Neural cell (in vitro differentiated cells): ENCODE measurements around the gene SLC25A42. TPM values are rescaled to one million over a fixed set of nuclear protein-coding genes. Genes with fewer than 3 reads are reported as not detected.

Experiments used
- H2AFZ ChIP-seq: fragments of 200-600, 300-800 bp; sonication (generic), shearing (Covaris generic); 2 replicates; pipeline ENCODE4 v1.6.0; 2014; ENCODE audit warnings: low read depth, mild to moderate bottlenecking, antibody characterized with exemption, low read length, moderate library complexity
- H3F3A ChIP-seq: fragments of 200-600 bp; shearing (Covaris generic); 2 replicates; pipeline ENCODE4 v1.6.1; 2016; ENCODE audit warnings: mild to moderate bottlenecking, moderate library complexity, mixed read lengths, antibody characterized with exemption, low read length; ENCODE audit not compliant: insufficient read depth, poor library complexity, severe bottlenecking
- H3K27ac ChIP-seq: fragments of 200-600, 300-800 bp; sonication (generic), shearing (Covaris generic); 2 replicates; pipeline ENCODE4 v1.5.1; 2014; ENCODE audit warnings: mild to moderate bottlenecking, low read length, moderate library complexity
- H3K27me3 ChIP-seq: fragments of 300-800, 200-600 bp; sonication (generic), shearing (Covaris generic); 2 replicates; pipeline ENCODE4 v1.6.0; 2014; ENCODE audit warnings: mild to moderate bottlenecking, low read depth, low read length, moderate library complexity; ENCODE audit not compliant: insufficient read depth
- H3K36me3 ChIP-seq: fragments of 300-800, 200-600 bp; sonication (generic), shearing (Covaris generic); 2 replicates; pipeline ENCODE4 v1.5.1; 2014; ENCODE audit warnings: mild to moderate bottlenecking, antibody characterized with exemption, low read length, moderate library complexity; ENCODE audit not compliant: insufficient read depth
- H3K4me2 ChIP-seq: fragments of 300-800, 200-600 bp; sonication (generic), shearing (Covaris generic); 2 replicates; pipeline ENCODE4 v1.6.0; 2014; ENCODE audit warnings: mild to moderate bottlenecking, low read length
- H3K4me3 ChIP-seq: fragments of 300-800, 200-600 bp; sonication (generic), shearing (Covaris generic); 2 replicates; pipeline ENCODE4 v1.5.1; 2014; ENCODE audit warnings: mild to moderate bottlenecking, low read length, moderate library complexity
- H3K79me2 ChIP-seq: fragments of 200-600 bp; shearing (Covaris generic); replicated peaks from 2 replicates; pipeline ENCODE4 v1.6.0; 2014; ENCODE audit warnings: mild to moderate bottlenecking, low read length, moderate library complexity; ENCODE audit not compliant: insufficient read depth
- H3K9ac ChIP-seq: fragments of 300-800, 200-600 bp; sonication (generic), shearing (Covaris generic); 2 replicates; pipeline ENCODE4 v1.6.1; 2016; ENCODE audit warnings: mild to moderate bottlenecking, low read length, mixed read lengths
- H3K9me2 ChIP-seq: fragments of 200-600 bp; shearing (Covaris generic); 2 replicates; pipeline ENCODE4 v1.6.1; 2016; ENCODE audit warnings: mild to moderate bottlenecking, low read length, mixed read lengths; ENCODE audit not compliant: insufficient read depth
- H3K9me3 ChIP-seq: fragments of 200-600, 300-800 bp; sonication (generic), shearing (Covaris generic); 2 replicates; pipeline ENCODE4 v1.6.1; 2016; ENCODE audit warnings: mild to moderate bottlenecking, mixed run types, low read length, moderate library complexity, mixed read lengths
- H4K20me1 ChIP-seq: fragments of 200-600 bp; shearing (Covaris generic); 2 replicates; pipeline ENCODE4 v1.6.1; 2016; ENCODE audit warnings: mild to moderate bottlenecking, mixed run types; ENCODE audit not compliant: insufficient read depth
- EP300 ChIP-seq: fragments of 450-650 bp; conservative IDR thresholded peaks from 2 replicates; pipeline ENCODE4 v1.6.1; 2014; ENCODE audit warnings: antibody characterized with exemption, mild to moderate bottlenecking, moderate library complexity; ENCODE audit not compliant: poor library complexity, severe bottlenecking
- EZH2 ChIP-seq: fragments of 200-600, 300-800 bp; shearing (Covaris generic), sonication (generic); IDR thresholded peaks from 2 replicates; pipeline ENCODE4 v1.6.1; 2014; ENCODE audit warnings: antibody characterized with exemption, low read length, borderline replicate concordance, mild to moderate bottlenecking; ENCODE audit not compliant: insufficient read depth, poor library complexity, severe bottlenecking
- MXI1 ChIP-seq: fragments of 450-650 bp; conservative IDR thresholded peaks from 2 replicates; pipeline ENCODE4 v1.6.1; 2014; ENCODE audit warnings: antibody characterized with exemption, mild to moderate bottlenecking; ENCODE audit not compliant: poor library complexity, severe bottlenecking
- POLR2AphosphoS5 ChIP-seq: IDR thresholded peaks from 2 replicates; pipeline ENCODE4 v1.6.1; 2012
- RAD21 ChIP-seq: fragments of 450-650 bp; conservative IDR thresholded peaks from 2 replicates; pipeline ENCODE4 v1.6.1; 2014; ENCODE audit warnings: antibody characterized with exemption, mild to moderate bottlenecking, moderate library complexity
- SMC3 ChIP-seq: fragments of 450-650 bp; conservative IDR thresholded peaks from 2 replicates; pipeline ENCODE4 v1.6.1; 2014; ENCODE audit warnings: antibody characterized with exemption, mild to moderate bottlenecking, moderate library complexity; ENCODE audit not compliant: poor library complexity
- TAF1 ChIP-seq: IDR thresholded peaks from 2 replicates; pipeline ENCODE4 v1.6.1; 2012; ENCODE audit warnings: low read depth
- polyA plus RNA-seq: library from polyadenylated mRNA; depleted of rRNA; stranded (reverse); fragments of >200 nt; gene quantifications from 2 replicates; pipeline ENCODE4 v1.2.3, GENCODE V29; 2014
- TF ChIP-seq, protein P1 (sequence below): IDR thresholded peaks from 2 replicates; pipeline ENCODE4 v1.6.1; 2012; ENCODE audit warnings: borderline replicate concordance
- TF ChIP-seq, protein P2 (sequence below): fragments of 450-650 bp; IDR thresholded peaks from 2 replicates; pipeline ENCODE4 v1.5.1; 2014; ENCODE audit warnings: antibody characterized with exemption, mild to moderate bottlenecking, moderate library complexity; ENCODE audit not compliant: poor library complexity, severe bottlenecking

Gene SLC25A42
- polyA plus RNA-seq, 1 donor from 2014 or later, result 22.7 TPM

DNA sequence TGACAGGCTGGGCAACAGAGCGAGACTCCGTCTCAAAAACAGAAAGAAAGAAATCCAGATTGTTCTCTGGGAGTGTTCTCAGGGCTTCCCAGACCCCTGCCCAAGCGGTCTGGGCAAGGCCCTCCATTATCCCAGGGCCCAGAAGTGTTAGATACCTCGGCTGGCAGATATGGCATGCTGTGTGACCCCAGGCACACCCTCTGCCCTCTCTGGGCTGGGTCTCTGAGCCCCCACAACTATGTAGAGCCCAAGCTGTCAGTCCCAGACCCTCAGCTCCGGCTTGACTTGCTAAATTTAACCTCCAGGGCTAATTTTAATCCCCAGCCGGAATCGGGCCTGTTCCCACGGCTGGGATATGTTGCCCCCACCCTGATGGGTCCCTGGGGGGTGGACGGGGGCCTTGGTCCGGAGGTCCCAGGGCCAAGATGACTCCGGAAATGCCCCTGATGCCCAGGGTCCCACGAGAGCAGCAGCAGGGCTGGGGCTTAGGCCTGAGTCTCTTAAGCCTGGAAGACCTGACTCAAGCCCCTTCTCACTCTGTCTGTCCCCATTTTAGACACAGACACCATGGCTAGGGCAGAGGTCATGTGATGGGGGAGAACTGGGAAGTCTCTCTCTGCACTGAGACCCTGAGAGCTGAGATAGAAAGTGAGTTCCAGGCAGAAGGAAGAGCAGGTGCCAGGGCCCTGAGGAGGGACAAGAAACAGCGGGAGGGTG lies 89.0 kb downstream of the SLC25A42 start:
- TF ChIP-seq EZH2, result no peak
- TF ChIP-seq, protein P1, sequence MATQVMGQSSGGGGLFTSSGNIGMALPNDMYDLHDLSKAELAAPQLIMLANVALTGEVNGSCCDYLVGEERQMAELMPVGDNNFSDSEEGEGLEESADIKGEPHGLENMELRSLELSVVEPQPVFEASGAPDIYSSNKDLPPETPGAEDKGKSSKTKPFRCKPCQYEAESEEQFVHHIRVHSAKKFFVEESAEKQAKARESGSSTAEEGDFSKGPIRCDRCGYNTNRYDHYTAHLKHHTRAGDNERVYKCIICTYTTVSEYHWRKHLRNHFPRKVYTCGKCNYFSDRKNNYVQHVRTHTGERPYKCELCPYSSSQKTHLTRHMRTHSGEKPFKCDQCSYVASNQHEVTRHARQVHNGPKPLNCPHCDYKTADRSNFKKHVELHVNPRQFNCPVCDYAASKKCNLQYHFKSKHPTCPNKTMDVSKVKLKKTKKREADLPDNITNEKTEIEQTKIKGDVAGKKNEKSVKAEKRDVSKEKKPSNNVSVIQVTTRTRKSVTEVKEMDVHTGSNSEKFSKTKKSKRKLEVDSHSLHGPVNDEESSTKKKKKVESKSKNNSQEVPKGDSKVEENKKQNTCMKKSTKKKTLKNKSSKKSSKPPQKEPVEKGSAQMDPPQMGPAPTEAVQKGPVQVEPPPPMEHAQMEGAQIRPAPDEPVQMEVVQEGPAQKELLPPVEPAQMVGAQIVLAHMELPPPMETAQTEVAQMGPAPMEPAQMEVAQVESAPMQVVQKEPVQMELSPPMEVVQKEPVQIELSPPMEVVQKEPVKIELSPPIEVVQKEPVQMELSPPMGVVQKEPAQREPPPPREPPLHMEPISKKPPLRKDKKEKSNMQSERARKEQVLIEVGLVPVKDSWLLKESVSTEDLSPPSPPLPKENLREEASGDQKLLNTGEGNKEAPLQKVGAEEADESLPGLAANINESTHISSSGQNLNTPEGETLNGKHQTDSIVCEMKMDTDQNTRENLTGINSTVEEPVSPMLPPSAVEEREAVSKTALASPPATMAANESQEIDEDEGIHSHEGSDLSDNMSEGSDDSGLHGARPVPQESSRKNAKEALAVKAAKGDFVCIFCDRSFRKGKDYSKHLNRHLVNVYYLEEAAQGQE, result no peak
- no peak for TF ChIP-seq RAD21
- no peak for TF ChIP-seq TAF1
- TF ChIP-seq POLR2AphosphoS5, result no peak
- TF ChIP-seq SMC3, result no peak
- TF ChIP-seq MXI1, result no peak
- TF ChIP-seq, protein P2, sequence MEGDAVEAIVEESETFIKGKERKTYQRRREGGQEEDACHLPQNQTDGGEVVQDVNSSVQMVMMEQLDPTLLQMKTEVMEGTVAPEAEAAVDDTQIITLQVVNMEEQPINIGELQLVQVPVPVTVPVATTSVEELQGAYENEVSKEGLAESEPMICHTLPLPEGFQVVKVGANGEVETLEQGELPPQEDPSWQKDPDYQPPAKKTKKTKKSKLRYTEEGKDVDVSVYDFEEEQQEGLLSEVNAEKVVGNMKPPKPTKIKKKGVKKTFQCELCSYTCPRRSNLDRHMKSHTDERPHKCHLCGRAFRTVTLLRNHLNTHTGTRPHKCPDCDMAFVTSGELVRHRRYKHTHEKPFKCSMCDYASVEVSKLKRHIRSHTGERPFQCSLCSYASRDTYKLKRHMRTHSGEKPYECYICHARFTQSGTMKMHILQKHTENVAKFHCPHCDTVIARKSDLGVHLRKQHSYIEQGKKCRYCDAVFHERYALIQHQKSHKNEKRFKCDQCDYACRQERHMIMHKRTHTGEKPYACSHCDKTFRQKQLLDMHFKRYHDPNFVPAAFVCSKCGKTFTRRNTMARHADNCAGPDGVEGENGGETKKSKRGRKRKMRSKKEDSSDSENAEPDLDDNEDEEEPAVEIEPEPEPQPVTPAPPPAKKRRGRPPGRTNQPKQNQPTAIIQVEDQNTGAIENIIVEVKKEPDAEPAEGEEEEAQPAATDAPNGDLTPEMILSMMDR, result no peak
- no peak for TF ChIP-seq EP300
- H3K4me3 ChIP-seq, result no peak overlapping the region
- no peaks in the 10 kb centered on the region for H3K9me2 ChIP-seq

DNA sequence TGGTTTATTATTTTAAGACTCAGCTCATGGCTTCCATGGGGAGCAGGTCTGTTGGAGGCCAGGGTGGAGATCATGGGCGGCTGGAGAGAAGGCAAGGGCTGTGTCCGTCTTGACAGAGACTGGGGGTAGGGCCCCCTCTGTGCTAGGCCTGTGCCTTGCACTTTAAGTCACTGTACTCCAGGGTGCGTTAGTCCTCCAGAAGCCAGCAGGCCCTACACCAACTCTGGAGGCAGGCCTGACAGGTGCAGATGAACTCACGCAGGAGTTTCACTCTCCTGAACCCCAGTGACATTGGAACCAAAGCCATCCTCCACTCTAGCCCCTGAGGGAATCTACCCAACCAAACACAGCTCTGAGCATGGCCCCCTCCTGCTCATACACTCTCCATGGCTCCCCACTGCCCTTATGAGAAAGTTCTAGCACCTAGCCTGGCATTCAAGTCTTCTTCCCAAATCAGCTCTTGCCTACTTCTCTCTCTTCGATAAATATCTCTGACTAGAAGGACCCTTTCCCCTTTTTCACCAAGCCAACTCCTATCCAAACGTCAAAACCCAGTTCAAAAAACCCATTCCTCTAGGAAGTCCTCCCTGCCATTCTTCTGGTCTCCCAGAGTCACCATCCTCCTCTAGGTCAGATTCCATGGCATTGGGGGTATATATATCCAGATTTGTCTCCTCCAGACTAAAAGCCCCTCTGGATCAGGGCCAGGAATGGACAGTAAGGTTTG lies 91.1 kb downstream of the SLC25A42 start:
- H3F3A ChIP-seq, result no peaks in the 10 kb centered on the region
- no peak overlapping the region for H3K9ac ChIP-seq
- no peak for TF ChIP-seq EP300
- TF ChIP-seq EZH2, result no peak
- TF ChIP-seq SMC3, result no peak
- TF ChIP-seq, protein P2, result no peak
- no peak for TF ChIP-seq TAF1
- no peak for TF ChIP-seq RAD21
- TF ChIP-seq, protein P1, result no peak
- TF ChIP-seq POLR2AphosphoS5, result no peak
- no peak for TF ChIP-seq MXI1
- no peak overlapping the region for H2AFZ ChIP-seq
- H3K36me3 ChIP-seq, result no peaks in the 10 kb centered on the region
- no peak overlapping the region for H3K4me3 ChIP-seq
- no peaks in the 10 kb centered on the region for H3K9me2 ChIP-seq
- H3K27me3 ChIP-seq, result no peaks in the 10 kb centered on the region
- H3K27ac ChIP-seq, result no peak overlapping the region
- no peaks in the 10 kb centered on the region for H3K79me2 ChIP-seq
- H3K9me3 ChIP-seq, result no peaks in the 10 kb centered on the region
- H3K4me2 ChIP-seq, result no peak overlapping the region
- H4K20me1 ChIP-seq, result no peaks in the 10 kb centered on the region

More for the DNA sequence above, 89.0 kb downstream of the SLC25A42 start:
- Histone ChIP-seq H4K20me1 (no peaks in the 10 kb centered on the region), H3K36me3 (no peaks in the 10 kb centered on the region), H2AFZ (no peak overlapping the region), H3K4me2 (no peak overlapping the region), H3K9ac (no peak overlapping the region), H3K9me3 (no peaks in the 10 kb centered on the region), H3K27ac (no peak overlapping the region), H3K27me3 (no peaks in the 10 kb centered on the region), H3F3A (no peaks in the 10 kb centered on the region), H3K79me2 (no peaks in the 10 kb centered on the region)
